B cell (primary cell): ENCODE data around the gene FEM1B. TPM values are rescaled to one million over a fixed set of nuclear protein-coding genes. Genes with fewer than 3 reads are reported as not detected.

ENCODE experiments used
- ATAC-seq: fragments of 200-7000 bp; cut with Tn5 transposase; one replicate; pipeline ENCODE4 v1.10.0; 2021; ENCODE audit warnings: low read depth, mild to moderate bottlenecking, moderate number of reproducible peaks, moderate library complexity
- CTCF ChIA-PET: fragments of 350-600 bp; sonication (Branson Sonifier 250); formaldehyde crosslinking; loops from one replicate; lab custom pipeline; 2021; ENCODE audit warnings: antibody characterized with exemption, inconsistent platforms; lab: Charles Lee
- POLR2A ChIA-PET: fragments of 350-600 bp; sonication (Branson Sonifier 250); formaldehyde crosslinking; loops from one replicate; lab custom pipeline; 2021; ENCODE audit warnings: antibody characterized with exemption; lab: Charles Lee
- DNase-seq: peaks from one replicate; pipeline ENCODE4 v3.0.0; 2013
- H2AFZ ChIP-seq: 2 replicates; pipeline ENCODE4 v1.6.1; 2012; ENCODE audit warnings: mild to moderate bottlenecking, low read depth, low read length; ENCODE audit not compliant: insufficient read depth, poor library complexity, severe bottlenecking
- H3K27ac ChIP-seq, 2 donors: 1 replicate in 1 of 2; 2 replicates in 1 of 2; pipeline ENCODE4 v1.5.1; 2012 to 2013; ENCODE audit warnings: low read length in 2 of 2, mild to moderate bottlenecking in 2 of 2, moderate library complexity in 1 of 2
- H3K27me3 ChIP-seq, 4 experiments: fragments of 200-600 bp in 1 of 4; sonication (generic) in 1 of 4; replicated peaks in 1 of 4; 1 replicate in 2 of 4; 2 replicates in 2 of 4; pipeline versions ENCODE4 v1.6.1 to v1.7.0; 2013 to 2016; ENCODE audit warnings: low read length in 3 of 4, mild to moderate bottlenecking in 2 of 4, mixed read lengths in 1 of 4, moderate library complexity in 1 of 4; ENCODE audit not compliant: insufficient read depth in 4 of 4, control insufficient read depth in 3 of 4; ENCODE audit errors: control extremely low read depth in 1 of 4
- H3K36me3 ChIP-seq, 2 experiments: replicated peaks in 1 of 2; 1 replicate in 1 of 2; 2 replicates in 1 of 2; pipeline versions ENCODE4 v1.6.1 to v1.7.1; 2013; ENCODE audit warnings: low read length in 1 of 2; ENCODE audit not compliant: insufficient read depth in 2 of 2, control insufficient read depth in 1 of 2; ENCODE audit errors: control extremely low read depth in 1 of 2, extremely low read depth in 1 of 2
- H3K4me1 ChIP-seq, 2 donors: fragments of 200-600 bp in 1 of 2; sonication (generic) in 1 of 2; 1 replicate in 1 of 2; 2 replicates in 1 of 2; pipeline versions ENCODE4 v1.5.1 to v1.6.1; 2013 to 2017; ENCODE audit warnings: low read length in 2 of 2; ENCODE audit not compliant: control insufficient read depth in 2 of 2, insufficient read depth in 2 of 2
- H3K4me2 ChIP-seq: replicated peaks from 2 replicates; pipeline ENCODE3; 2012; ENCODE audit warnings: mild to moderate bottlenecking, low read depth, low read length; ENCODE audit not compliant: poor library complexity, severe bottlenecking
- H3K4me3 ChIP-seq, 5 experiments: fragments of 200-600 bp in 1 of 5; sonication (generic) in 1 of 5; 1 replicate in 3 of 5; 2 replicates in 2 of 5; pipeline versions ENCODE4 v1.5.1 to v1.7.0; 2011 to 2016; ENCODE audit warnings: low read length in 4 of 5, mild to moderate bottlenecking in 4 of 5, low read depth in 2 of 5, control low read depth in 1 of 5, moderate library complexity in 1 of 5; ENCODE audit not compliant: insufficient read depth in 1 of 5; ENCODE audit errors: control extremely low read depth in 1 of 5, extremely low read depth in 1 of 5
- H3K79me2 ChIP-seq: fragments of 200-600 bp; sonication (generic); one replicate; pipeline ENCODE4 v1.6.0; 2016; ENCODE audit warnings: low read length; ENCODE audit not compliant: control insufficient read depth, insufficient read depth
- H3K9ac ChIP-seq: fragments of 200-600 bp; sonication (generic); 2 replicates; pipeline ENCODE4 v1.6.1; 2017; ENCODE audit warnings: mild to moderate bottlenecking, low read length, moderate library complexity
- H3K9me3 ChIP-seq, 3 donors: one replicate each; pipeline versions ENCODE4 v1.6.1 to v1.7.1; 2013; ENCODE audit warnings: low read length in 2 of 3; ENCODE audit not compliant: control insufficient read depth in 2 of 3, insufficient read depth in 1 of 3; ENCODE audit errors: control extremely low read depth in 1 of 3
- H4K20me1 ChIP-seq: 2 replicates; pipeline ENCODE4 v1.6.0; 2012; ENCODE audit warnings: mild to moderate bottlenecking, low read length; ENCODE audit not compliant: insufficient read depth, control insufficient read depth, poor library complexity, severe bottlenecking
- H3K27ac Mint-ChIP-seq: one replicate; pipeline ENCODE4 v1.8.0; 2021; ENCODE audit warnings: mixed read lengths
- H3K27me3 Mint-ChIP-seq: one replicate; pipeline ENCODE4 v1.8.0; 2021; ENCODE audit warnings: mixed read lengths
- H3K4me1 Mint-ChIP-seq: one replicate; pipeline ENCODE4 v1.8.0; 2021; ENCODE audit warnings: mixed read lengths
- H3K4me3 Mint-ChIP-seq: one replicate; pipeline ENCODE4 v1.8.0; 2021; ENCODE audit warnings: mixed read lengths
- H3K9me3 Mint-ChIP-seq: one replicate; pipeline ENCODE4 v1.8.0; 2022; ENCODE audit warnings: mixed read lengths; ENCODE audit not compliant: insufficient read depth
- EZH2 ChIP-seq: IDR thresholded peaks from 2 replicates; pipeline ENCODE4 v1.6.1; 2012; ENCODE audit warnings: borderline replicate concordance, low read depth, mild to moderate bottlenecking, moderate library complexity, low read length; ENCODE audit not compliant: insufficient read depth, poor library complexity, severe bottlenecking
- WGBS: methylation state at CpG from one replicate; pipeline ENCODE4 v1.1.5; 2013; ENCODE audit warnings: missing lambda C conversion rate; ENCODE audit not compliant: insufficient coverage; 5-methylcytosine and 5-hydroxymethylcytosine counted together
- intact Hi-C: fragments of 100-400 bp; cut with micrococcal nuclease; formaldehyde crosslinking; loops from one replicate; pipeline ENCODE4 v1.10.0; 2022
- polyA plus RNA-seq: library from polyadenylated mRNA; depleted of rRNA; stranded (reverse); fragments of >200 nt; gene quantifications from 2 replicates; pipeline ENCODE4 v1.2.3, GENCODE V29; 2012
- total RNA-seq, 2 donors: library from RNA; stranded (reverse); fragments of 120-200 nt in 1 of 2; gene quantifications; 1 replicate in 1 of 2; 2 replicates in 1 of 2; pipeline versions ENCODE4 v1.2.3 to v1.2.4, GENCODE V29; 2013 to 2022
- TF ChIP-seq, protein P1 (sequence below): fragments of 200-600 bp; IDR thresholded peaks from one replicate; pipeline ENCODE4 v1.8.0; 2022; ENCODE audit warnings: antibody characterized with exemption, mild to moderate bottlenecking

FEM1B gene
- total and polyA plus RNA-seq, 2 donors (not counting 1 experiment from before 2014, with no cell fraction given), result 13.8 to 52.4 TPM

DNA sequence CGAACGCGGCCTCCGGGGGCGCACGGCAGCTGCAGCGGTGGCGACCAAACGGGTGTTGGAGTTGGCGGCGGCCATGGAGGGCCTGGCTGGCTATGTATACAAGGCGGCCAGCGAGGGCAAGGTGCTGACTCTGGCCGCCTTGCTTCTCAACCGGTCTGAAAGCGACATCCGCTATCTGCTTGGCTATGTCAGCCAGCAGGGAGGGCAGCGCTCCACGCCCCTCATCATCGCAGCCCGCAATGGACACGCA lies 725 bp downstream of the FEM1B start:
- ATAC-seq, result no peak

More for the DNA sequence above, 725 bp downstream of the FEM1B start:
- no peaks in the 10 kb centered on the region for H3K36me3 ChIP-seq
- H3K9me3 ChIP-seq, result no peaks in the 10 kb centered on the region
- peak overlapping the region; percentile 96 for H3K27ac ChIP-seq
- H3K79me2 ChIP-seq, result peaks cover 51% of the 10 kb centered on the region
- H3K4me1 ChIP-seq, result peaks cover 40% of the 10 kb centered on the region in 2 donors
- under 1% methylated on average over 22 of the region's 22 CpGs for WGBS
- Mint-ChIP-seq H3K27ac (peak overlapping the region; percentile 98), H3K27me3 (no peaks in the 10 kb centered on the region), H3K4me3 (peak overlapping the region; percentile 98), H3K4me1 (peaks cover 57% of the 10 kb centered on the region), H3K9me3 (no peaks in the 10 kb centered on the region)
- DNase-seq, result no peak
- TF ChIP-seq EZH2, result no peak
- TF ChIP-seq, protein P1, sequence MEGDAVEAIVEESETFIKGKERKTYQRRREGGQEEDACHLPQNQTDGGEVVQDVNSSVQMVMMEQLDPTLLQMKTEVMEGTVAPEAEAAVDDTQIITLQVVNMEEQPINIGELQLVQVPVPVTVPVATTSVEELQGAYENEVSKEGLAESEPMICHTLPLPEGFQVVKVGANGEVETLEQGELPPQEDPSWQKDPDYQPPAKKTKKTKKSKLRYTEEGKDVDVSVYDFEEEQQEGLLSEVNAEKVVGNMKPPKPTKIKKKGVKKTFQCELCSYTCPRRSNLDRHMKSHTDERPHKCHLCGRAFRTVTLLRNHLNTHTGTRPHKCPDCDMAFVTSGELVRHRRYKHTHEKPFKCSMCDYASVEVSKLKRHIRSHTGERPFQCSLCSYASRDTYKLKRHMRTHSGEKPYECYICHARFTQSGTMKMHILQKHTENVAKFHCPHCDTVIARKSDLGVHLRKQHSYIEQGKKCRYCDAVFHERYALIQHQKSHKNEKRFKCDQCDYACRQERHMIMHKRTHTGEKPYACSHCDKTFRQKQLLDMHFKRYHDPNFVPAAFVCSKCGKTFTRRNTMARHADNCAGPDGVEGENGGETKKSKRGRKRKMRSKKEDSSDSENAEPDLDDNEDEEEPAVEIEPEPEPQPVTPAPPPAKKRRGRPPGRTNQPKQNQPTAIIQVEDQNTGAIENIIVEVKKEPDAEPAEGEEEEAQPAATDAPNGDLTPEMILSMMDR, result peak; percentile 68
- peak overlapping the region; percentile 77 to 89 (median 79) for H3K4me3 ChIP-seq
- peak overlapping the region; percentile 95 for H3K4me2 ChIP-seq
- peak overlapping the region; percentile 99 for H2AFZ ChIP-seq
- POLR2A ChIA-PET, result interaction anchor here (0.6 to 3.5 kb wide), 8 partner anchors 9 to 540 kb away, joined by 3 to 26 read pairs (median 4); partner anchors contain the start of genes CLN6 and PIAS1
- CTCF ChIA-PET, result interaction anchor here (1.0 to 2.3 kb wide), 5 partner anchors 25 to 1773 kb away, joined by 4 to 14 read pairs (median 4); partner anchors contain the start of genes CLN6, RPL4 and ZWILCH
- peaks cover 36% of the 10 kb centered on the region for H4K20me1 ChIP-seq
- intact Hi-C loops, result loop anchor here (1.0 to 5.0 kb wide), 7 partner anchors 21 to 736 kb away; partner anchors contain the start of genes MAP2K5 and PIAS1
- H3K27me3 ChIP-seq, result no peaks in the 10 kb centered on the region
- peak overlapping the region; percentile 96 for H3K9ac ChIP-seq
